Stimulated activated effector memory CD8-positive, alpha-beta T cell treated with anti-CD3 and anti-CD28 coated beads, Interleukin-12 subunit alpha, Interleukin-12 subunit beta, amount 100 ng/mL, for 72 hours (primary cell): ENCODE measurements around the gene NHSL1.

Source experiments
- ATAC-seq: fragments of 150-1000 bp; cut with Tn5 transposase; 2 replicates; pipeline ENCODE4 v1.10.0; 2021
- DNase-seq, 2 donors: peaks; one replicate each; pipeline ENCODE4 v3.0.0; 2021 to 2022; ENCODE audit warnings: low spot score in 2 of 2
- H3K27ac Mint-ChIP-seq: one replicate; pipeline ENCODE4 v1.8.0; 2022; ENCODE audit warnings: mild to moderate bottlenecking, mixed read lengths
- H3K36me3 Mint-ChIP-seq: one replicate; pipeline ENCODE4 v1.8.0; 2022; ENCODE audit warnings: mild to moderate bottlenecking, mixed read lengths
- H3K4me1 Mint-ChIP-seq: one replicate; pipeline ENCODE4 v1.8.0; 2022; ENCODE audit warnings: mixed read lengths
- H3K4me3 Mint-ChIP-seq: one replicate; pipeline ENCODE4 v1.8.0; 2022; ENCODE audit warnings: mild to moderate bottlenecking, mixed read lengths
- H3K9me3 Mint-ChIP-seq: one replicate; pipeline ENCODE4 v1.8.0; 2022; ENCODE audit warnings: mixed read lengths

The NHSL1 gene

GRCh38 chr6:138512609-138513008 lies 13.3 kb upstream of the NHSL1 start:
- no peaks in the 10 kb centered on the region for H3K36me3 Mint-ChIP-seq
- H3K9me3 Mint-ChIP-seq, result no peaks in the 10 kb centered on the region
- no peak for DNase-seq
- no peak for ATAC-seq
- H3K4me1 Mint-ChIP-seq, result peaks cover 15% of the 10 kb centered on the region
- no peak overlapping the region for H3K4me3 Mint-ChIP-seq
- no peak overlapping the region for H3K27ac Mint-ChIP-seq

- peaks cover 9% of the 10 kb centered on the region for H3K4me1 Mint-ChIP-seq
Observed at GRCh38 chr6:138510093-138510492, 10.8 kb upstream of the NHSL1 start.

GRCh38 chr6:138509371-138509770 lies 10.1 kb upstream of the NHSL1 start:
- DNase-seq, result no peak
- Mint-ChIP-seq H3K9me3 (no peaks in the 10 kb centered on the region), H3K4me3 (no peak overlapping the region), H3K4me1 (peaks cover 1% of the 10 kb centered on the region), H3K36me3 (no peaks in the 10 kb centered on the region), H3K27ac (no peak overlapping the region)
- ATAC-seq, result peak; percentile 69

More at GRCh38 chr6:138510093-138510492, 10.8 kb upstream of the NHSL1 start:
- Mint-ChIP-seq H3K36me3 (no peaks in the 10 kb centered on the region), H3K27ac (no peak overlapping the region), H3K4me3 (no peak overlapping the region), H3K9me3 (no peaks in the 10 kb centered on the region)
- DNase-seq (no peak), ATAC-seq (no peak)

- no peaks in the 10 kb centered on the region for H3K9me3 Mint-ChIP-seq
- no peaks in the 10 kb centered on the region for H3K36me3 Mint-ChIP-seq
- no peaks in the 10 kb centered on the region for H3K4me1 Mint-ChIP-seq
- DNase-seq (no peak), ATAC-seq (no peak)
- no peak overlapping the region for H3K4me3 Mint-ChIP-seq
- no peak overlapping the region for H3K27ac Mint-ChIP-seq
Observed at GRCh38 chr6:138508676-138508988, 9.3 kb upstream of the NHSL1 start.

GRCh38 chr6:138507977-138508675 lies 8.8 kb upstream of the NHSL1 start:
- no peak for ATAC-seq

GRCh38 chr6:138504764-138505689 lies 5.7 kb upstream of the NHSL1 start:
- H3K9me3 Mint-ChIP-seq, result no peaks in the 10 kb centered on the region

More at GRCh38 chr6:138507977-138508675, 8.8 kb upstream of the NHSL1 start:
- H3K9me3 Mint-ChIP-seq, result no peaks in the 10 kb centered on the region
- no peak overlapping the region for H3K27ac Mint-ChIP-seq
- H3K4me3 Mint-ChIP-seq, result no peak overlapping the region
- H3K36me3 Mint-ChIP-seq, result no peaks in the 10 kb centered on the region
- no peak for DNase-seq
- no peaks in the 10 kb centered on the region for H3K4me1 Mint-ChIP-seq

GRCh38 chr6:138503881-138504680 lies 4.8 kb upstream of the NHSL1 start:
- no peaks in the 10 kb centered on the region for H3K36me3 Mint-ChIP-seq
- no peak for DNase-seq
- no peak overlapping the region for H3K27ac Mint-ChIP-seq
- ATAC-seq, result no peak
- H3K4me1 Mint-ChIP-seq, result no peaks in the 10 kb centered on the region
- H3K9me3 Mint-ChIP-seq, result no peaks in the 10 kb centered on the region
- H3K4me3 Mint-ChIP-seq, result no peak overlapping the region

More at GRCh38 chr6:138504764-138505689, 5.7 kb upstream of the NHSL1 start:
- DNase-seq (no peak), ATAC-seq (no peak)
- H3K36me3 Mint-ChIP-seq, result no peaks in the 10 kb centered on the region
- H3K4me3 Mint-ChIP-seq, result no peak overlapping the region
- no peak overlapping the region for H3K27ac Mint-ChIP-seq
- no peaks in the 10 kb centered on the region for H3K4me1 Mint-ChIP-seq

- Mint-ChIP-seq H3K9me3 (no peaks in the 10 kb centered on the region), H3K36me3 (no peaks in the 10 kb centered on the region), H3K4me3 (no peak overlapping the region), H3K27ac (no peak overlapping the region), H3K4me1 (no peaks in the 10 kb centered on the region)
- no peak for ATAC-seq
- no peak for DNase-seq
Observed at GRCh38 chr6:138502546-138502945, 3.3 kb upstream of the NHSL1 start.

GRCh38 chr6:138500867-138501446 lies 1.7 kb upstream of the NHSL1 start:
- ATAC-seq, result no peak
- Mint-ChIP-seq H3K9me3 (no peaks in the 10 kb centered on the region), H3K4me3 (no peak overlapping the region), H3K36me3 (no peaks in the 10 kb centered on the region), H3K27ac (no peak overlapping the region), H3K4me1 (no peaks in the 10 kb centered on the region)
- DNase-seq, result no peak

GRCh38 chr6:138500045-138500665 lies 861 bp upstream of the NHSL1 start:
- H3K27ac Mint-ChIP-seq, result no peak overlapping the region
- no peaks in the 10 kb centered on the region for H3K4me1 Mint-ChIP-seq
- H3K4me3 Mint-ChIP-seq, result no peak overlapping the region
- H3K36me3 Mint-ChIP-seq, result no peaks in the 10 kb centered on the region
- no peaks in the 10 kb centered on the region for H3K9me3 Mint-ChIP-seq
- DNase-seq (no peak), ATAC-seq (no peak)

GRCh38 chr6:138498629-138499302 lies 528 bp downstream of the NHSL1 start:
- Mint-ChIP-seq H3K9me3 (no peaks in the 10 kb centered on the region), H3K36me3 (no peaks in the 10 kb centered on the region), H3K4me1 (no peaks in the 10 kb centered on the region), H3K27ac (no peak overlapping the region), H3K4me3 (no peak overlapping the region)
- DNase-seq (no peak), ATAC-seq (no peak)

- H3K27ac Mint-ChIP-seq, result no peak overlapping the region
- no peaks in the 10 kb centered on the region for H3K4me1 Mint-ChIP-seq
- H3K9me3 Mint-ChIP-seq, result no peaks in the 10 kb centered on the region
- H3K36me3 Mint-ChIP-seq, result no peaks in the 10 kb centered on the region
- no peak overlapping the region for H3K4me3 Mint-ChIP-seq
- no peak for DNase-seq
- no peak for ATAC-seq
Observed at GRCh38 chr6:138497286-138497685, 2.0 kb downstream of the NHSL1 start.

GRCh38 chr6:138494312-138494711 lies 5.0 kb downstream of the NHSL1 start:
- no peak for DNase-seq
- Mint-ChIP-seq H3K4me3 (no peak overlapping the region), H3K4me1 (no peaks in the 10 kb centered on the region), H3K27ac (no peak overlapping the region), H3K36me3 (no peaks in the 10 kb centered on the region), H3K9me3 (no peaks in the 10 kb centered on the region)
- no peak for ATAC-seq

GRCh38 chr6:138493413-138493812 lies 5.9 kb downstream of the NHSL1 start:
- ATAC-seq, result no peak
- DNase-seq, result no peak

More at GRCh38 chr6:138493413-138493812, 5.9 kb downstream of the NHSL1 start:
- H3K36me3 Mint-ChIP-seq, result no peaks in the 10 kb centered on the region
- no peaks in the 10 kb centered on the region for H3K4me1 Mint-ChIP-seq
- no peak overlapping the region for H3K27ac Mint-ChIP-seq
- no peak overlapping the region for H3K4me3 Mint-ChIP-seq
- no peaks in the 10 kb centered on the region for H3K9me3 Mint-ChIP-seq
